ENCODE measurements around the gene PRKCE. TPM values are rescaled to one million over a fixed set of nuclear protein-coding genes. Genes with fewer than 3 reads are reported as not detected.

The PRKCE gene
- total and polyA plus RNA-seq, 2 donors (not counting 3 experiments of a cell fraction or from before 2014, with no cell fraction given) = 27.9 to 33.9 TPM

DNA sequence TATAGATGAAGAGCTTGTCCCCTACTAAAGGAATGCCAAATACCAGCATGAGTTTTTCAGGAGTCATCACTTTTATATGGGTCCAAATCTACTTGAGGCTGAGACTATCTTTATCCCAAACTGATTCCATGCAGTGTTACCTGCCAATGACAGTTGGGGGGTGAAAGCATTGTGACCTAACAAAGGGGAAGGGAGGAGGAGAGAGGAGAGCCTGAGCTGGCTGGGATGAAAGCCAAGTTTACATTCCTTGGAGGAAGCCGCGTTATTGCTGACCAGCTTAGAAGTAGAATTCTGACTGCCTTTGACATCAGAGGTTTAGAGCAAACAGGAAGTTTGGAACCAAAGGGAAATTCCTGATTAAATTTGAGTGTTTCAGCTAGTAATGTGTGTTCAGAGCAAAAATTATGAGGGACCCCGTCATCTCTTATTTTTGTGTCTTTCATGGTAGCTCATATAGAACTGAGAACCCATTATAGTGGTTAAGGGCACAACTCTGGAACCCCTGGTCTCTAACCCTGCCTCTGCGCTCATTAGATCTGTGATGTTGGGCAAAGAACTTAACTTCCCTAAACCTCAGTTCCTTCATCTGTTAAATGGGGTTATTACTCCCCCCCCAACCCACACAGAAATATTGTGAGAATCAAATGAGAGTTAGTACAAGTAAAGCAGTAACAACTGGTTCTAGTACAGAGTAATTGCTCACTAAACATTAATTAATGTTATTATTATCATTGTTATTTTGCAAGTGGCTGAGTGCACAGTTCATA is 446.4 kb downstream of the PRKCE start:
- no peak overlapping the region for H3K4me3 ChIP-seq (replicated peaks in 1 of 3; ENCODE audit: insufficient read depth in 1 of 3, low read depth in 1 of 3, low read length in 3 of 3)
- H3K9me1 ChIP-seq (replicated peaks; ENCODE audit: control insufficient read depth, extremely low read depth, insufficient read depth, low read length) = no peaks in the 10 kb centered on the region
- H3K9ac ChIP-seq (replicated peaks; ENCODE audit: extremely low read depth, insufficient read depth, low read length) = peak overlapping the region; percentile 64
- peak; percentile 92 for FAIRE-seq
- TF ChIP-seq GATA2 (IDR thresholded peaks at IDR 0.05; ENCODE audit: insufficient read depth, insufficient read length, low read depth, low read length) = no peak
- no peak for TF ChIP-seq POLR2A (IDR thresholded peaks at IDR 0.05; ENCODE audit: low read depth, low read length)
- TF ChIP-seq, protein P1, sequence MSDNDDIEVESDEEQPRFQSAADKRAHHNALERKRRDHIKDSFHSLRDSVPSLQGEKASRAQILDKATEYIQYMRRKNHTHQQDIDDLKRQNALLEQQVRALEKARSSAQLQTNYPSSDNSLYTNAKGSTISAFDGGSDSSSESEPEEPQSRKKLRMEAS (IDR thresholded peaks at IDR 0.05; ENCODE audit: insufficient read depth, insufficient read length) = no peak
- peak; percentile 48 for TF ChIP-seq JUN (IDR thresholded peaks at IDR 0.05; ENCODE audit: borderline replicate concordance, insufficient read depth, insufficient read length, low read depth)
- peak; percentile 21 for TF ChIP-seq FOS (IDR thresholded peaks at IDR 0.05; ENCODE audit: borderline replicate concordance, insufficient read depth, low read length)
- no peak for TF ChIP-seq MYC (IDR thresholded peaks at IDR 0.05; ENCODE audit: low read depth, low read length)
- no peak for TF ChIP-seq EZH2 (IDR thresholded peaks at IDR 0.05; ENCODE audit: borderline replicate concordance, low read depth, low read length, severe bottlenecking)
- TF ChIP-seq POLR2AphosphoS5 (IDR thresholded peaks at IDR 0.05; ENCODE audit: insufficient read depth, low read depth, low read length) = peak; percentile 87
- TF ChIP-seq CTCF (IDR thresholded peaks at IDR 0.05; ENCODE audit: extremely low read depth in 1 of 2, insufficient read depth in 1 of 2, low read depth in 1 of 2, low read length in 2 of 2) = no peak
- H2AFZ ChIP-seq (ENCODE audit: low read depth, low read length) = peak overlapping the region; percentile 26
- CTCF ChIA-PET = interaction anchor here (0.8 to 2.6 kb wide), 13 partner anchors 10 to 265 kb away, joined by 3 to 33 read pairs (median 4); no protein-coding TSS in a partner anchor
- no peaks in the 10 kb centered on the region for H3K9me3 ChIP-seq (replicated peaks; ENCODE audit: control insufficient read depth, insufficient read depth, low read length)
- H3K36me3 ChIP-seq (ENCODE audit: control insufficient read depth in 2 of 2, extremely low read depth in 1 of 2, insufficient read depth in 2 of 2, low read length in 2 of 2) = peaks cover 0 to 3% of the 10 kb centered on the region in 2 experiments
- peak overlapping the region; percentile 38 for H3K4me2 ChIP-seq (ENCODE audit: insufficient read depth, low read length)
- no peaks in the 10 kb centered on the region for H3K79me2 ChIP-seq (ENCODE audit: control insufficient read depth, insufficient read depth, low read length)
- H3K4me1 ChIP-seq (ENCODE audit: control insufficient read depth, extremely low read depth, insufficient read depth, low read length) = peaks cover 17% of the 10 kb centered on the region
- H4K20me1 ChIP-seq (replicated peaks; ENCODE audit: control insufficient read depth, extremely low read depth, insufficient read depth, low read length) = no peaks in the 10 kb centered on the region
- POLR2A ChIA-PET = interaction anchor here (1.4 to 1.8 kb wide), 2 partner anchors 30 to 199 kb away, joined by 3 to 9 read pairs; partner anchors contain the start of gene EPAS1
- no peaks in the 10 kb centered on the region for H3K27me3 ChIP-seq (ENCODE audit: control insufficient read depth in 2 of 2, insufficient read depth in 2 of 2, low read length in 2 of 2)
- BruUV-seq (replicated peaks) = TSS peak; percentile 39
- DNase-seq (ENCODE audit: low read depth, low spot score) = peak; percentile 96
- intact Hi-C loops (cut with micrococcal nuclease) = loop anchor here (1.0 kb wide), 5 partner anchors 18 to 179 kb away; no protein-coding TSS in a partner anchor
- dilution Hi-C loops (cut with MboI; ENCODE audit: extremely low pct_ligation_motif_present, low sequenced_read_pairs) = no loop called here
- peak overlapping the region; percentile 95 for H3K27ac ChIP-seq (ENCODE audit: insufficient read depth, low read depth, low read length)
